ENCODE data around the gene SLC2A6. TPM values are rescaled to one million over a fixed set of nuclear protein-coding genes. Genes with fewer than 3 reads are reported as not detected.

Gene SLC2A6
- total RNA-seq, 1 donor from 2014 or later = 0.92 TPM

- DNase-seq = no peak
Measured at GRCh38 chr9:133496861-133497842, 18.3 kb upstream of the SLC2A6 start.

DNA sequence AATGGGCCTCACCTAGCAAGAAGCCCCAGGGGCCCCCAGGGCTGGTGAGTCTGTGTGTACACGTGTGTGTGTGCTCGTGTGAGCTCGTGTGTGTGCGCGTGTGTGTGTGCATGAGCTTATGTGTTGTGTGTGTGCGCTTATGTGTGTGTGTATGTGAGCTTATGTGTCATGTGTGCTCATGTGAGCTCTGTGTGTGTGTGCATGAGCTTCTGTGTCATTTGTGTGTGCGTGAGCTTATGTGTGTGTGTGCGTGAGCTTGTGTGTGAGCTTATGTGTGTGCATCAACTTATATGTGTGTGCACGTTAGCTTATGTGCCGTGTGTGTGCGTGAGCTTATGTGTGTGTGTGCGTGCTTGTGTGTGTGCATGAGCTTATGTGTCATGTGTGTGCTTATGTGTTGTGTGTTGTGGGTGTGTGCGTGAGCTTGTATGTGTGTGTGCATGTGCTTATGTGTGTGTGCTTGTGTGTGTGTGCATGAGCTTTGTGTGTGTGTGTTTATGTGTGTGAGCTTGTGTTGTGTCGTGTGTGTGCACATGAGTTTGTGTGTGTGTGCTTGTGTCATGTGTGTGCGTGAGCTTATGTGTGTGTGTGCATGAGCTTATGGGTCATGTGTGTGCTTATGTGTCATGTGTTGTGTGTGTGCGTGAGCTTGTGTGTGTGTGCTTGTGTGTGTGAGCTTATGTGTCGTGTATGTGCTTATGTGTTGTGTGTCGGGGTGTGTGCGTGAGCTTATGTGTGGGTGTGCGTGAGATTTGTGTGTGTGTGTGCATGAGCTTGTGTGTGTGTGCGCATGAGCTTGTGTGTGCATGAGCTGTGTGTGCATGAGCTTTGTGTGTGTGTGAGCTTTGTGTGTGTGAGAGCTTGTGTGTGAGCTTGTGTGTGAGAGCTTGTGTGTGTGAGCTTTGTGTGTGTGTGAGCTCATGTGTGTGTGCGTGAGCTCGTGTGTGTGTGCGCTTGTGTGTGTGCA lies 16.7 kb upstream of the SLC2A6 start:
- DNase-seq = no peak

GRCh38 chr9:133494636-133495326 lies 15.9 kb upstream of the SLC2A6 start:
- no peak for DNase-seq

GRCh38 chr9:133493845-133494540 lies 15.1 kb upstream of the SLC2A6 start:
- DNase-seq = no peak

GRCh38 chr9:133493428-133493827 lies 14.5 kb upstream of the SLC2A6 start:
- DNase-seq = no peak

DNA sequence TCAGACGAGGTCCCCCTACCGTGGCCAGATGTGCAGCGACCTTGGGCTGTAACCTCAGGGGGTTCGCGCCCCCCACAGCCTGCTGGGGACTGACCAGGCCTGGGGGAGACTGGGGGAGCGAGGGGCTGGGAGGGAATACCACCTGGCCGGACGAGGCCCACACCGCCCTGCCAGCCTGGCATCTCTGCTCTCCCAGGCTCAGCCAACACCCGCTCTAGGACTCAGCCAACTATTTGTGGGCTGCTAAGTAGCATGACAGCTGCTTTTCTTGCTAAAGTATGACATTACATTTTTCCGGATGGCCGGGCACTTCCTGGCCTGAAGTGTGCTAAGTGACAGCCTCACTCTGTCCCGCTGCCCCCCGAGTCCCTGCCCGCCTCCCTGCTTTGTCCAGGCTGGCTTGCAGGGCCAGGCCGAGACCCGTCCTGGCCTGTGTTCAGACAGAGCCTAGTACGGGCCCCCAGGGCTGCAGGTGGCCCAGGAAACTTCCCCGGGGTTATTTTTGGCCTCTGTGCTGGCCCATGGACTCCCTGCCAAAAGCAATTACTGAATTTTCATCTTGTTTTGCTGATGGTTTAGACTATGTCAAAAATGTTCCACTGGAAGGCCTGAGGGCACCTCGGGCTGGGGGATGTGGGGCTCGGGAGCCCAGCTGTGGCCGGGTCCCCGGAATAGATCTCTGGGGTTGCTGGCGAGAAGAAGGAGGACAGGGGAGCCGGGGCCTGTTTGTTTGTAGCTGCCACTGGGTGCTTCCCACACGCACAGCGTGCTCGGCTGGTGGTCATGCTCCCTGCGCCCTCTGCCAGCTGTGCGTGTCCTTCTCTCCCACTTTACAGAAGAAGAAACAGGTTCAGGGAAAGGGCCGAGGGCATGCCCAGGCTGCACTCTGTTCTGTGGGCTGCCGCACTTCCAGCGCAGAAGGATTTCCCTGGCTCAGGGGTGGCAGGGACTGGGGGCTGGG lies 13.4 kb upstream of the SLC2A6 start:
- DNase-seq = peak; percentile 93

GRCh38 chr9:133491656-133491925 lies 12.7 kb upstream of the SLC2A6 start:
- DNase-seq = no peak

- DNase-seq = no peak
Measured at GRCh38 chr9:133490865-133491655, 12.2 kb upstream of the SLC2A6 start.

DNA sequence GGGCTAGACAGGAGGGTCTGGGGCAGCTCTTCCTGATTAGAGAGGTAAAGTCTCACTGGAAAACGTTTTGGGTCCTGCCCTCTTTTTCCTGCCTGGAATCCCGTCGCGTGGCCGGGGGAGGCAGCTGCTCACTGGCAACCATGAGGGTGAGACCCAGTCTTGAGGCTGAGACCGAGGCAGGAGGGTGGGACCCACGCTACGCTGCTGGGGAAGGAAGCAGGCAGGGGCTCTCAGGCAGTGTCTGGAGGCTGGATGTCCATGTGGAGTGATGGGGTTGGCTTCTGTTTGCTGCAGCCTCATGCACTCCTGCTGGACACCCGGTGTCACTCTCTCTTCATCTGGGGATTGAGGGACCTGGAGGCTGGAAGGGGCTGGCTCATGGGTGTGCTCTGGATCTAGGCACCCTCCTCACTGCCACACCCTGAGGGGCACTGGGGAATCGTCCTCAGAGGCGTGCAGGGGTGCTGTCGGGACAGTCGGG lies 11.3 kb upstream of the SLC2A6 start:
- no peak for DNase-seq

GRCh38 chr9:133489253-133490190 lies 10.6 kb upstream of the SLC2A6 start:
- DNase-seq = no peak

GRCh38 chr9:133488686-133489252 lies 9.9 kb upstream of the SLC2A6 start:
- no peak for DNase-seq

DNA sequence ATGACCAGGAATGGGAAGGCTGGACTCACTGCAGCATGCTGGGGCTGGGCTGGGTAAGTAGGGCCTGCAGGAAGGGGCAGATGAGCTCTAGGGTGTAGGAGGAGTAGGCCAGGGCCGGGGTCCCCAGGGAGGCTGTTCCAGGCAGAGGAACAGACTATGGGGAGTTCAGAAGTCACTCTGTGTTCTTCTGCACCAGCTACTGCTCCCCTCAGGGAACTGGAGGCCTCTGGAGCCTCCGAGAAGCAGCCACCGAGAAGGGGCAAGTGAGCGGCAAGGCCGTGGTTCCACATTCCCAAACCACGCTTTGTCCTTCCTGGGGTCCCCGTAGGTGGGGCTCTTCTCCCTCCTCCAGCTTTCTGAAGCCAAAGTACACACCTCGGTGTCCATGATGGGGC lies 8.4 kb upstream of the SLC2A6 start:
- no peak for DNase-seq

GRCh38 chr9:133485531-133486260 lies 6.8 kb upstream of the SLC2A6 start:
- DNase-seq = no peak

- no peak for DNase-seq
Measured at GRCh38 chr9:133484671-133485437, 6.0 kb upstream of the SLC2A6 start.

DNA sequence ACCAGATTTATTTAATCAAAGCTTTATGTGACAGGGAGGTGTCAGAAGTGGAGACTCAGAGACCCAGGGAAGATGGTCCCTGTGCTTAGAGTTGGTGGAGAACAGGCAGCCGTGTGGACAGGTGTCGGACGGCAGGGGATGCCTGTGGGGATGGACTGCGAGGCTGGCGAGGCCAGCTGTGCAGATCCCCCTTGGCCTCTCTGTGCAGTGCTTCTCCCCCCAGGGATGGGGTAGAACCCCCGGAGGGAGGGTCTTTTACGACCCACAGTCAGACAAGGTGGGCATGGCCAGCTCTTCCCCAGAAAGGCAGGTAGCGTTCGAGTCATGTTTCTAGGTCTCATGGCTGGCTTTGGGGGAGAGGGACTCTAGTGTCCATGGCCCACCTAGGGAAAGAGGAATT lies 4.7 kb upstream of the SLC2A6 start:
- DNase-seq = no peak
